Sigmoid colon (tissue), 7 donors: Measurements from ENCODE around the gene RBM33. TPM values are rescaled to one million over a fixed set of nuclear protein-coding genes. Genes with fewer than 3 reads are reported as not detected.
"Not testable (repeated sequence)": the region's sequence is repeated elsewhere in the genome, so short reads cannot be mapped to it uniquely, and the experiment has no call there.

ENCODE experiments used
- DNase-seq: peaks from one replicate; pipeline ENCODE4 v3.0.0-alpha.2; 2019
- H3K27ac ChIP-seq, 4 donors: fragments of 200-600 bp; sonication (generic); one replicate each; pipeline ENCODE4 v1.5.1; 2016 to 2019; ENCODE audit warnings: mild to moderate bottlenecking in 1 of 4
- H3K27me3 ChIP-seq, 3 donors: fragments of 200-600 bp; sonication (generic); one replicate each; pipeline ENCODE4 v1.5.1; 2019; ENCODE audit warnings: mild to moderate bottlenecking in 1 of 3
- H3K36me3 ChIP-seq, 4 donors: fragments of 200-600 bp; sonication (generic); one replicate each; pipeline ENCODE4 v1.5.1; 2016 to 2019
- H3K4me1 ChIP-seq, 4 donors: fragments of 200-600 bp; sonication (generic); one replicate each; pipeline ENCODE4 v1.5.1; 2017 to 2019
- H3K4me3 ChIP-seq, 4 donors: fragments of 200-600 bp; sonication (generic); one replicate each; pipeline ENCODE4 v1.5.1; 2017 to 2019; ENCODE audit warnings: mild to moderate bottlenecking in 2 of 4, moderate library complexity in 1 of 4
- H3K9me3 ChIP-seq, 4 donors: fragments of 200-600 bp in 3 of 4; sonication (generic) in 3 of 4; one replicate each; pipeline versions ENCODE4 v1.5.1 to v1.6.1; 2013 to 2019
- CTCF ChIP-seq, 4 experiments: fragments of 450-650 bp in 3 of 4; fragments of 200-600 bp in 1 of 4; IDR thresholded peaks; one replicate each; pipeline ENCODE4 v1.5.1; 2016 to 2019; ENCODE audit warnings: antibody characterized with exemption in 4 of 4, mild to moderate bottlenecking in 3 of 4, moderate library complexity in 2 of 4
- EP300 ChIP-seq, 4 donors: sonication (generic); formaldehyde crosslinking; IDR thresholded peaks; one replicate each; pipeline ENCODE4 v1.6.1; 2017; ENCODE audit warnings: antibody characterized with exemption in 4 of 4
- POLR2A ChIP-seq, 2 donors: fragments of 450-650 bp; IDR thresholded peaks; one replicate each; pipeline ENCODE4 v1.6.1; 2016; ENCODE audit warnings: antibody characterized with exemption in 2 of 2, mild to moderate bottlenecking in 2 of 2, moderate library complexity in 2 of 2
- POLR2AphosphoS5 ChIP-seq, 4 donors: sonication (generic); formaldehyde crosslinking; IDR thresholded peaks; one replicate each; pipeline ENCODE4 v1.6.1; 2017; ENCODE audit warnings: antibody characterized with exemption in 4 of 4
- WGBS, 2 donors: extraction: QIAGEN DNeasy Blood & Tissue Kit; methylation state at CpG; one replicate each; pipeline ENCODE4 v1.1.7; 2013; 5-methylcytosine and 5-hydroxymethylcytosine counted together
- intact Hi-C: fragments of 100-400 bp; cut with DNase I; formaldehyde crosslinking; loops from one replicate; pipeline ENCODE4 v1.15.1; 2023
- polyA plus RNA-seq, 3 donors: library from polyadenylated mRNA; stranded (reverse); fragments of 200-250 nt; gene quantifications; one replicate each; pipeline ENCODE4 v1.2.3, GENCODE V29; 2013
- total RNA-seq, 4 donors: library from RNA; depleted of rRNA; stranded (reverse); fragments of >200 nt; gene quantifications; one replicate each; pipeline ENCODE4 v1.1.0, GENCODE V29; 2016
- donor health status: healthy with polysubstance abuse.
- donor health status: Bipolar disorder and iron deficiency.
- donor health status: healthy.

Gene RBM33
- total and polyA plus RNA-seq, 7 donors, result 3.6 to 60.4 (median 30.8) TPM

- Histone ChIP-seq H3K27ac (no peak overlapping the region), H3K27me3 (no peaks in the 10 kb centered on the region), H3K4me1 (peaks cover 0 to 27% (median 14%) of the 10 kb centered on the region in 4 donors), H3K36me3 (peaks cover 0 to 29% (median 7%) of the 10 kb centered on the region in 4 donors), H3K4me3 (no peak overlapping the region), H3K9me3 (no peaks in the 10 kb centered on the region)
- WGBS, 2 donors, result 81 to 93% methylated on average over 12 of the region's 12 CpGs
- TF ChIP-seq POLR2A (IDR thresholded peaks at IDR 0.05) (no peak), POLR2AphosphoS5 (IDR thresholded peaks at IDR 0.05) (no peak), CTCF (IDR thresholded peaks at IDR 0.05) (no peak), EP300 (IDR thresholded peaks at IDR 0.05) (no peak)
- DNase-seq, result no peak
- intact Hi-C loops, result no loop called here
These were observed 40.8 kb downstream of the RBM33 start for GRCh38 chr7:155685070-155685790.

- no peak for DNase-seq
- 88 to 98% methylated on average over 2 of the region's 2 CpGs for WGBS, 2 donors
- TF ChIP-seq CTCF (IDR thresholded peaks at IDR 0.05) (no peak), EP300 (IDR thresholded peaks at IDR 0.05) (no peak), POLR2AphosphoS5 (IDR thresholded peaks at IDR 0.05) (no peak), POLR2A (IDR thresholded peaks at IDR 0.05) (no peak)
- intact Hi-C loops, result no loop called here
- Histone ChIP-seq H3K27ac (no peak overlapping the region), H3K9me3 (no peaks in the 10 kb centered on the region), H3K4me3 (no peak overlapping the region), H3K4me1 (peaks cover 0 to 27% (median 14%) of the 10 kb centered on the region in 4 donors), H3K36me3 (peaks cover 0 to 24% (median 7%) of the 10 kb centered on the region in 4 donors), H3K27me3 (no peaks in the 10 kb centered on the region)
These were observed 41.3 kb downstream of the RBM33 start for GRCh38 chr7:155685791-155686160.

GRCh38 chr7:155686620-155687324 lies 42.3 kb downstream of the RBM33 start:
- DNase-seq, H3K9me3 ChIP-seq, H3K4me3 ChIP-seq, H3K27ac ChIP-seq, intact Hi-C loops, H3K27me3 ChIP-seq: not testable (repeated sequence)
- WGBS, 2 donors, result 50 to 67% methylated on average over 2 of the region's 2 CpGs
- peaks cover 0 to 14% (median 3%) of the 10 kb centered on the region in 4 donors for H3K36me3 ChIP-seq
- H3K4me1 ChIP-seq, result peaks cover 0 to 27% (median 14%) of the 10 kb centered on the region in 4 donors

GRCh38 chr7:155688237-155688636 lies 43.8 kb downstream of the RBM33 start:
- intact Hi-C loops, DNase-seq, H3K27ac ChIP-seq, H3K27me3 ChIP-seq, H3K9me3 ChIP-seq, H3K4me3 ChIP-seq: not testable (repeated sequence)
- peaks cover 0 to 11% (median 3%) of the 10 kb centered on the region in 4 donors for H3K36me3 ChIP-seq
- 73 to 90% methylated on average over 2 of the region's 2 CpGs for WGBS, 2 donors
- H3K4me1 ChIP-seq, result peaks cover 0 to 22% (median 14%) of the 10 kb centered on the region in 4 donors

GRCh38 chr7:155690655-155691054 lies 46.2 kb downstream of the RBM33 start:
- WGBS, 2 donors, result 92 to 93% methylated on average over 3 of the region's 3 CpGs
- intact Hi-C loops, result not testable (repeated sequence)

GRCh38 chr7:155692317-155692716 lies 47.9 kb downstream of the RBM33 start:
- WGBS, 2 donors, result 80 to 82% methylated on average over 5 of the region's 5 CpGs
- TF ChIP-seq POLR2A (IDR thresholded peaks at IDR 0.05) (no peak), EP300 (IDR thresholded peaks at IDR 0.05) (no peak), POLR2AphosphoS5 (IDR thresholded peaks at IDR 0.05) (no peak), CTCF (IDR thresholded peaks at IDR 0.05) (no peak)
- Histone ChIP-seq H3K27me3 (no peaks in the 10 kb centered on the region), H3K4me3 (no peak overlapping the region), H3K36me3 (no peaks in the 10 kb centered on the region), H3K9me3 (no peaks in the 10 kb centered on the region), H3K4me1 (peaks cover 0 to 21% (median 8%) of the 10 kb centered on the region in 4 donors), H3K27ac (no peak overlapping the region)
- intact Hi-C loops, result no loop called here
- no peak for DNase-seq

More at GRCh38 chr7:155690655-155691054, 46.2 kb downstream of the RBM33 start:
- H3K4me1 ChIP-seq, result peaks cover 0 to 18% (median 7%) of the 10 kb centered on the region in 4 donors
- not testable (repeated sequence) for H3K4me3 ChIP-seq, H3K9me3 ChIP-seq, H3K27me3 ChIP-seq, H3K36me3 ChIP-seq, DNase-seq, H3K27ac ChIP-seq
